22Rv1 (cell line): ENCODE results near the gene CLGN.

Experiments
- CTCF ChIP-seq: fragments of 450-650 bp; IDR thresholded peaks from 2 replicates; pipeline ENCODE4 v1.5.1; 2017; ENCODE audit warnings: mild to moderate bottlenecking
- ZFX ChIP-seq: fragments of 450-650 bp; IDR thresholded peaks from 2 replicates; pipeline ENCODE4 v1.6.1; 2017; ENCODE audit warnings: antibody characterized with exemption, borderline replicate concordance

- TF ChIP-seq CTCF (peak; percentile 94), ZFX (no peak)
These were observed 67.7 kb downstream of the CLGN start for GRCh38 chr4:140359562-140360427.
